ENCODE measurements around the gene KRTAP5-4. TPM values are rescaled to one million over a fixed set of nuclear protein-coding genes. Genes with fewer than 3 reads are reported as not detected.
"Not testable (repeated sequence)": the region's sequence is repeated elsewhere in the genome, so short reads cannot be mapped to it uniquely, and the experiment has no call there.

The KRTAP5-4 gene
- total RNA-seq, 4 donors from 2014 or later = not detected

- intact Hi-C loops (cut with DNase I; ENCODE audit: low total_unique reads) = no loop called here
- no peaks in the 10 kb centered on the region for H3K9me3 ChIP-seq
- TF ChIP-seq POLR2A (IDR thresholded peaks at IDR 0.05) = no peak
- TF ChIP-seq CTCF (IDR thresholded peaks at IDR 0.05) = no peak
- H3K4me1 ChIP-seq = no peaks in the 10 kb centered on the region
- H3K27me3 ChIP-seq = no peaks in the 10 kb centered on the region
- DNase-seq = no peak
- H3K27ac ChIP-seq = no peak overlapping the region
- no peak overlapping the region for H3K4me3 ChIP-seq
- H3K36me3 ChIP-seq = no peaks in the 10 kb centered on the region
Measured at GRCh38 chr11:1586699-1587098, 35.2 kb downstream of the KRTAP5-4 start.

GRCh38 chr11:1584661-1585370, 37.1 kb downstream of the KRTAP5-4 start, which contains the start of gene KRTAP5-1:
Gene KRTAP5-1, minus strand, starts transcription at chr11:1585283. Its CDS starts 34 bp downstream, at chr11:1585249.
- H3K9me3 ChIP-seq; H3K4me3 ChIP-seq; DNase-seq; H3K27ac ChIP-seq; H3K4me1 ChIP-seq; H3K27me3 ChIP-seq; H3K36me3 ChIP-seq; intact Hi-C loops (cut with DNase I; ENCODE audit: low total_unique reads): not testable (repeated sequence)

- H3K9me3 ChIP-seq; H3K27ac ChIP-seq; H3K36me3 ChIP-seq; H3K4me1 ChIP-seq; intact Hi-C loops (cut with DNase I; ENCODE audit: low total_unique reads); H3K27me3 ChIP-seq; DNase-seq; H3K4me3 ChIP-seq: not testable (repeated sequence)
Measured at GRCh38 chr11:1582909-1583308, 39.0 kb downstream of the KRTAP5-4 start.

- H3K4me1 ChIP-seq = no peaks in the 10 kb centered on the region
- no peak for TF ChIP-seq CTCF (IDR thresholded peaks at IDR 0.05)
- TF ChIP-seq POLR2A (IDR thresholded peaks at IDR 0.05) = no peak
- no peaks in the 10 kb centered on the region for H3K9me3 ChIP-seq
- H3K4me3 ChIP-seq = no peak overlapping the region
- H3K27me3 ChIP-seq = no peaks in the 10 kb centered on the region
- intact Hi-C loops (cut with DNase I; ENCODE audit: low total_unique reads) = no loop called here
- DNase-seq = no peak
- H3K27ac ChIP-seq = no peak overlapping the region
- no peaks in the 10 kb centered on the region for H3K36me3 ChIP-seq
Measured at GRCh38 chr11:1581976-1582375, 40.0 kb downstream of the KRTAP5-4 start.

DNA sequence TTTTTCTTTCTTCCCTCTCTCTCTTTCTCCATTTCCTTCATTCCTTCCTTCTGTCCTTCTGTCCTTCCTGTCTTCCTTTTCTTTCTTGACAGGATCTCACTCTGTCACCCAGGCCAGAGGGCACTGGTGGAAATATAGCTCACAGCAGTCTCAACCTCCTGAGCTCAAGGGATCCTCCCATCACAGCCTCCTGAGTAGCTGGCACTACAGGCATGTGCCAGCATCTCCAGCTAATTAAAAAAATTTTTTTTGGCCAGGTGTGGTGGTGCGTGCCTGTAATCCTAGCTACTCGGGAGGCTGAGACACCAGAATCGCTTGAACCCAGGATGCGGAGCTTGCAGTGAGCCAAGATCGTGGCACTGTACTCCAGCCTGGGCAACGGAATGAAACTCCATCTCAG, 45.1 kb downstream of the KRTAP5-4 start:
- intact Hi-C loops (cut with DNase I; ENCODE audit: low total_unique reads) = no loop called here
- Histone ChIP-seq H3K36me3 (no peaks in the 10 kb centered on the region), H3K4me3 (no peak overlapping the region), H3K4me1 (peaks cover 0 to 15% of the 10 kb centered on the region in 2 donors), H3K27me3 (peaks cover 0 to 5% of the 10 kb centered on the region in 2 donors), H3K27ac (no peak overlapping the region), H3K9me3 (no peaks in the 10 kb centered on the region)
- TF ChIP-seq CTCF (IDR thresholded peaks at IDR 0.05) (no peak), POLR2A (IDR thresholded peaks at IDR 0.05) (no peak)
- no peak for DNase-seq

GRCh38 chr11:1575756-1576155, 46.2 kb downstream of the KRTAP5-4 start:
- not testable (repeated sequence) for H3K36me3 ChIP-seq, H3K4me3 ChIP-seq, DNase-seq, H3K9me3 ChIP-seq, H3K27me3 ChIP-seq, H3K27ac ChIP-seq
- intact Hi-C loops (cut with DNase I; ENCODE audit: low total_unique reads) = loop anchor here (2.0 kb wide), 1 partner anchor 29 kb away; no protein-coding TSS in a partner anchor
- peaks cover 0 to 23% of the 10 kb centered on the region in 2 donors for H3K4me1 ChIP-seq

GRCh38 chr11:1574933-1575242, 47.0 kb downstream of the KRTAP5-4 start:
- Histone ChIP-seq H3K27me3 (peaks cover 0 to 5% of the 10 kb centered on the region in 2 donors), H3K27ac (no peak overlapping the region), H3K9me3 (no peaks in the 10 kb centered on the region), H3K36me3 (no peaks in the 10 kb centered on the region), H3K4me1 (peaks cover 0 to 31% of the 10 kb centered on the region in 2 donors), H3K4me3 (no peak overlapping the region)
- DNase-seq = no peak
- intact Hi-C loops (cut with DNase I; ENCODE audit: low total_unique reads) = loop anchor here (2.0 kb wide), 1 partner anchor 28 kb away; no protein-coding TSS in a partner anchor
- TF ChIP-seq POLR2A (IDR thresholded peaks at IDR 0.05) (no peak), CTCF (IDR thresholded peaks at IDR 0.05) (no peak)
